ENCODE data around the gene ACSS2.

The ACSS2 gene

GRCh38 chr20:34967421-34967820 is 91.0 kb downstream of the ACSS2 start:
- no peak overlapping the region for H3K4me3 ChIP-seq (ENCODE audit: low read depth, low read length)
- no peak for TF ChIP-seq CTCF (conservative IDR thresholded peaks at IDR 0.05; ENCODE audit: low read depth, low read length)
- DNase-seq (ENCODE audit: low read depth), result no peak

- TF ChIP-seq CTCF (conservative IDR thresholded peaks at IDR 0.05; ENCODE audit: low read depth, low read length), result no peak
- H3K4me3 ChIP-seq (ENCODE audit: low read depth, low read length), result no peak overlapping the region
Observed at GRCh38 chr20:34968042-34968775, 91.8 kb downstream of the ACSS2 start.

GRCh38 chr20:34970193-34970840 is 93.9 kb downstream of the ACSS2 start:
- no peak overlapping the region for H3K4me3 ChIP-seq (ENCODE audit: low read depth, low read length)
- TF ChIP-seq CTCF (conservative IDR thresholded peaks at IDR 0.05; ENCODE audit: low read depth, low read length), result no peak
- DNase-seq (ENCODE audit: low read depth), result no peak

More at GRCh38 chr20:34968042-34968775, 91.8 kb downstream of the ACSS2 start:
- no peak for DNase-seq (ENCODE audit: low read depth)

- DNase-seq (ENCODE audit: low read depth), result no peak
- H3K4me3 ChIP-seq (ENCODE audit: low read depth, low read length), result no peak overlapping the region
- TF ChIP-seq CTCF (conservative IDR thresholded peaks at IDR 0.05; ENCODE audit: low read depth, low read length), result no peak
Observed at GRCh38 chr20:34970846-34971560, 94.6 kb downstream of the ACSS2 start.

GRCh38 chr20:34971561-34972235 is 95.3 kb downstream of the ACSS2 start:
- TF ChIP-seq CTCF (conservative IDR thresholded peaks at IDR 0.05; ENCODE audit: low read depth, low read length), result no peak

GRCh38 chr20:34974246-34974645 is 97.8 kb downstream of the ACSS2 start:
- no peak for DNase-seq (ENCODE audit: low read depth)
- no peak overlapping the region for H3K4me3 ChIP-seq (ENCODE audit: low read depth, low read length)
- TF ChIP-seq CTCF (conservative IDR thresholded peaks at IDR 0.05; ENCODE audit: low read depth, low read length), result no peak

More at GRCh38 chr20:34971561-34972235, 95.3 kb downstream of the ACSS2 start:
- H3K4me3 ChIP-seq (ENCODE audit: low read depth, low read length), result no peak overlapping the region
- no peak for DNase-seq (ENCODE audit: low read depth)
